Epidermal melanocyte (primary cell): ENCODE measurements around the gene AQP12A.

Source experiments
- DNase-seq: peaks from one replicate; pipeline ENCODE4 v3.0.0; 2011; ENCODE audit warnings: low spot score; ENCODE audit not compliant: insufficient read length

Gene AQP12A

DNA sequence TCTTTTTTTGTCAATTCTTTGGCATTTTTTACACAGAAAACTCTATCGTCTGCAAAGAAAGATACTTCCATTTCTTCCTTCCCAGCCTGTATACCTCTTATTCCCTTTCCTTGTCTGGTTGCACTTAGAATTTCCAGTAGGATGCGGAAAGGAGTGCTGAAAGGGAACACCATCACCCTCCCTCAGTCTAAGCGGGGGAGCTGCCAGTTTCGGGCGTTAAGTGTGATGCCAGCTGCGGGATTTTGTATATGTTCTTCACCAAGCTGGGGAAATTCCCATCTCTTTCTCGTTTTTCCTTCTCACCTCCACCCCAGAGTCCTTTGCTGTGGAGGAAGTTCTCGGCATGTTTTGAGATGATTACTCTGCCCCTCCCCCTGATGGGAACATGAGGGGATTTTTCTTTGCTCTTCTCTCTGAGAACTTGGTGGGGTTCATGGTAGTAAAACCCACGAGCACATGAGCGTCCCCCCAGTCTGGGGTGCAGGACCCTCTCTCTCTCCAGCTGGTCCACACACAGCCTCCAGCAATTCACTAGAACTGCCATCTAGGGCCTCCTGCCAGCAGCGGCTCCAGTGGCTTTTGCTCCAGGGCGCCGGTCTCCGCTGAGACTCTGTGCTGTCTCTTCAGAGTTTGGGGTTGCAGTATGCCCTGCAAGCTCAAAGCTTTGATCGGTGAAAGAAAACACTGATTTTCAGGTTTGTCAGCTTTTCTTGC, 15.5 kb downstream of the AQP12A start:
- no peak for DNase-seq

- DNase-seq, result no peak
Observed at GRCh38 chr2:240707821-240708220, 16.2 kb downstream of the AQP12A start.

- no peak for DNase-seq
Observed at GRCh38 chr2:240708457-240708856, 16.8 kb downstream of the AQP12A start.

- DNase-seq, result no peak
Observed at GRCh38 chr2:240711296-240711695, 19.6 kb downstream of the AQP12A start.

DNA sequence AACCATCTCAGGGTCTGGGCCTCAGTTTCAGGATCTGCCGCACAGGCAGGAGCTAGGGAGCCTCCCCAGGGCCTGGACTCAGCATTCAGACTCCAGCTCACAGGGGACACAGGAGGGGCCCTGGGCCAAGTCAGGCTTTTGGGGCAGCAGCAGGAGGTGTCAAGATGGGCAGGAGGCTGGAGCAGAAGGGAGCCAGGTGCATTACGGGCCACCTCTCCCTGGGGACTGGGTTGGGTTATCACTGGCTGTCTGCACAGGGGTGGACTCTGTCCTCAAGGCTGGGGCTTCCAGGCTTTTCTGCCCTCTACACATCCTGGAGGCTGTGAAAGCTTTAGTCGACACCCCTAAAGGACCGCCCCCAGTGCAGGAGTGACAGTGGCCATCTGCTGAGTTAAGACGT, 20.0 kb downstream of the AQP12A start:
- no peak for DNase-seq

- no peak for DNase-seq
Observed at GRCh38 chr2:240712121-240712520, 20.5 kb downstream of the AQP12A start.

- DNase-seq, result no peak
Observed at GRCh38 chr2:240713071-240713927, 21.6 kb downstream of the AQP12A start.

DNA sequence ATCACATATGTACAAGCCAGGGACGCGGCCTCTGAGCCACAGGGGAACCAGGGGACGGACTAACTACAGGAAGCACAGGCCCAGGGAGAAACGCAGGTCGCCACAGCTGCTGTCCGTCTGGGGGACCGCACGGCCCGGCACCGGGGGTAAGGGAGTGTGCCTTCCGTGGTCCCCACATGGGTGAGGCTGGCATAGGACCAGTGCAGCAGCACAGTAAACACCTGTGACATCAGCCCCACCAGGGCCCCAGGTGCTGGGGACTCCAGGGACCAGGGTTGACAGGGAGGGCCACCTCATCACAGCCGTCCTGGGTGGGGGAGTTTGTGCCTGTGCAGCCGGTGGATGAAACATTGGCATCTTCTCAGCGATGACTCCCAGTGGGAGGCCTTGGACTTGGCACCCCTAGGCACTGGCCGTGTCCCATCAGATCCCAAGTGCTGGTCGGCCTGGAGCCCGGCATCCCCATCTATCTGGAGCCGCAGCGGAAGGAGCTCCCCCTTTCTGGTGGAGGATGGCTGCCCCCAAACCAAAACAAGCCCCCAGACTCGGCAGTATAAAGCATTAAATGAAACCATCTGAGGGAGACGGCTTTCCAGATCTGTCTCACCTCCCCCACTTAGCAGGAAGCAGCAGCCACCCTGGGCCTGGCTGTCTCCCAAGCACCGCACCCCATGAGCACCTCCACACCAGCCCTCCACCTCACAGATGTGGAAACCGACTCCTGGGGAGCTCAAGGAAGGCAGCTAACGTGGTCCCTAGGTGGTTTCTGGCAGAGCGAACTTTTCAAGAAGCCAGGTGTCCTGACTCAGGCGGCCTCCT, 22.5 kb downstream of the AQP12A start:
- DNase-seq, result no peak

DNA sequence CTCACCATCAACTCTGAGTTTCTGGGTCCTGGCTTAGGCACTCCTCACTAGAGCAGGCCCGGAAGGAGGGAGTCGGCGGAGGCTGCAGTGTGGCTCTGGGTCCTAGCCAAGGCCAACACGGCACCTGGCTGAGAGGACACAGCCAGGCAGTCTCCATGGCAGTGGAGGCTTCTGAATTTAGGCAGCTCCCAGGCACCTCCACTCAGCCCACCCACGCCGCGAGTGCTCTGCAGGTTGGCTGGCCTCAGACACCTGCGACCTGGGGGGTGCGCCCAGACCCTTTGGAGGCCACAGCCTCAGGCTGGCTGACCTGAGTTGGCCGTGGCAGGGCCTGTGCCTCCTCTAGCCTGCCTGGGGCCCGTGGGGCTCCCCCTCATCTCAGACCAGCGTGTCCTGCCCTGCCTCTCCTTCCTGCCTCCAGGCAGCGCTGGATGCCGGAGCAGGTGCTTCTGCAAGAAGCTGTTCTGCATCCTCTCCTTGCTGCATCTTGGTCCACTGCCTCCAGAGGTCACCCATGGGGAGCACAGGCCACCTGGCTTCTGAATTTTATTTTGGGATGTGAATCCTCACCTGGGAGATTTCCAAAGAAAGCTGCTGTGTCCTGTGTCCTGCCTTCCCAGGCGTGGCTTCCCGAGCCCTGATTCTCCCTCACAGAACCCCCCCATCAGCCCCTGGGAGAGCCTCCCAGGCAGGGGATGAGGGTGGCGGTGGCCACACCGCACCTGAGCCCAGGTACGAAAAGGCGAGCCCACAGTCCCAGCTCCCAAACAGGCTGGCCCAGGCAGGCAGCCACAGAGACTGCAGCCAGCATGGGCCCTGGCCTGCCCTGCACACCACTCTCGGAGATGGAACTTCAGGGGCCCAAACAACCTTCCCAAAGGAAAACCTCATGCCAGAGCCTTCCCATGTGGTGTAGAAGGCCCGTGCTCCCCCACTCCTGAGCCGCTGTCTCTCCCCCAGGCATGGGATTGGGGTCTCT, 23.4 kb downstream of the AQP12A start:
- DNase-seq, result no peak

DNA sequence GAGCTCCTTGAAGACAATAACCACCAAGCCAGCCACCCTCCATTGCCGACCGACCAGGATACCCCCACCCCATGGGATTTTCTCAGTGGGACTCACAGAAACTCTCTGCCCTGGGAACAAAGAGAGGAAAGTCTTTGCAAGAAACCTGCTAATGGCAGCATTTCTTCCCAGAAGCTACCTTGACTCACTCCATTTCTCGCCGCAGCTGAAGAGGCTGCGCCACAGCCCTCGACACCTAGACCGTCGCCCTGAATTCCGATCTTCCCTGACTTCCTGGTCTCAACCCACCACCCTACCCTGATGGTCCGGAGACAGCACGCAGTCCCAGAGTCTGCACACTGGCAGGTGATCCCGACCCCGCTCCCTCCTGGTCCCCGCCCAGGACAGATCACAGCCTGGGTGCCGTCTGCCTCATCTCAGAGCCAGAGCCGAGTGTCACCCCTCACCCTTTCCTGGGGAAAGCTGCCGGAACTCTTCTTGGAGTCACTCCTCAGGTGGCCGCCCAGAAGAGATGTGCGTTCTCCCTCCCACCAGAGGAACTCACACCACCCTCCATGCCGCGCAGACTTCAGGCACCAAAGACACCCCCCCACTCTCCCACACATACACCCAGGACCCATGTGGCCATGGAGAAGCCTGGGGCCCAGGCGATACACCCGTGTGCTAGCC, 24.6 kb downstream of the AQP12A start:
- no peak for DNase-seq

- no peak for DNase-seq
Observed at GRCh38 chr2:240717181-240717641, 25.5 kb downstream of the AQP12A start.

DNA sequence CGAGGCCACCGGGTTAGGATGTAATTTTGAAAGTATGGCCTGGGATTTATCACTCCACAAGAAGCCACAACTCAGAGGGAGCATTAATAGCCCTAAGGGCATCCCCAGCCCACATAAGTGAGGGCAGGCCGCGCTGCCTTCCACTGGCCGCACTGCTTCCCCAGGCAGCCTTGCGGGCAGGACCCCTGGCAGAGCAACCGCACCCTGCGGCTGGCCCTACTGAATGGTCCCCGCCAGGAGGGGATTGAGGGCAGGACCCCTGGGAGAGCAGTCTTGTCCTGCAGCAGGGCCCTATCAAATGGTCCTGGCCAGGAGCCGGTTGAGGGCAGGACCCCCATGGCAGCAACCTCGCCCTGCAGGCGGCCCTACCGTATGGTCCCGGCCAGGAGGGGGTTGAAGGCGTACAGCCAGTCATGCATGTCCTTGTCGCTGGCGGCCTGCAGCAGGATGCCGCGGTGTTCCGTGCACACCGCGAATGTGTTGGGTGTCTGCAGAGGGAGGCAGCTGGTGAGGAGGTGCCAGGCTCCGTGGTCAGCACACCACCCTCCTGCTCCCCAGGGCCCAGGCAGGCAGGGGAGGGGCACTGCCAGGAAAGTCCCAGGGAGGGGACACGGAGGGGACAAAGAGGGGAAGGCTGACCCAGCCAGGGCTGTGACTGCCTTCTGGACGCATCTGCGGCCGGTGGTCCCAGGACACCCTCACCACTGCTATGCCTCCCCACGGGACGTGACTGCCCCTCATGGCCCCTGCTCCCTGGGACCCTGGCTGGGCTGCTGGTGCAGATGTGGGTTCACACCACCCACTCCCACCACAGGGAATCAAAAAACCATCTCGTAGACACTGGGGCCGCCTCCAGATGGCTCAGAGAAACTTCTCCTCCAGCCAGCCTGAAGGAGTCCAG, 26.3 kb downstream of the AQP12A start:
- DNase-seq, result no peak

GRCh38 chr2:240718896-240719490, 27.3 kb downstream of the AQP12A start:
- no peak for DNase-seq

DNA sequence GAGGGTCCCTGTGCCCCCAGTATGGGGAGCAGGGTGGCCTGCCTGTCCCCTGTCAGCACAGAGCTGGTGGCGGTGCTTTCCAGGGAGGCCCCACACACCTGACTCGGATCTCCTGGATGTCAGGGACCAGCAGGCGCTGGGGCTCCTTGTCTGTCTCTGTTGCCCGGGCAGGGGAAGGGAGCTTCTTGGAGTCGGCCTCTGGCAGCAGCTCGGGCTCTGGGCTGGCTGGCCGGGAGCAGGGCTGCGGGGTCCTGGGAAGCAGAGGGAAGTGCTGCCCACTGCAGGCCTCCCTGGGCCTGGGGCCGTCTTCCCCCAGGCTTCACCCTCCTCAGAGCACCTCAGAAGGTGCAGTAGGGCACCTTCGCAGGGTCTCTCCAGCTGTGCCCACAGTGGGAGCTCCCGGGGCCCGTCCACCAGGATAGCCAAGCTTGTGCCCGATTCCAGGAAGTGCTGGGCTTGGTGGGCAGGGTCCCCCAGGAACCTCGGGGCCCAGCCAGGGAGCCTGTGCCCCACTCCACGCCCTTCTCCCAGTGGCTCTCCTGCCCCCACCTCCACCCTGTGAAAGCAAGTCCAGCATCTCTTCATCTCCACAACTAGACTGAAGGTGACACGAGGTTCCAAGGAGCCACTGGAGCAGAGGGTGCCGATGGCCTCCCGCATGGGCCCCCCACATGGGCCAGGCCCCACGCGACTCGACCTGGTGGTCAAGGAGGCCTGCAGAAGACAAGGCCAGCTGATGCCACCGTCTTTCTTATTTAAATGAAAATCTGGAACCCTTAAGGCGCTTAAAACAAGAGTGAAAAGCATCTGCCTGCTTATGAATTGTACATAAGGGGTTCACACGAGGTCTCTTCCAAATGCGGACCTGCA, 28.2 kb downstream of the AQP12A start:
- DNase-seq, result no peak

DNA sequence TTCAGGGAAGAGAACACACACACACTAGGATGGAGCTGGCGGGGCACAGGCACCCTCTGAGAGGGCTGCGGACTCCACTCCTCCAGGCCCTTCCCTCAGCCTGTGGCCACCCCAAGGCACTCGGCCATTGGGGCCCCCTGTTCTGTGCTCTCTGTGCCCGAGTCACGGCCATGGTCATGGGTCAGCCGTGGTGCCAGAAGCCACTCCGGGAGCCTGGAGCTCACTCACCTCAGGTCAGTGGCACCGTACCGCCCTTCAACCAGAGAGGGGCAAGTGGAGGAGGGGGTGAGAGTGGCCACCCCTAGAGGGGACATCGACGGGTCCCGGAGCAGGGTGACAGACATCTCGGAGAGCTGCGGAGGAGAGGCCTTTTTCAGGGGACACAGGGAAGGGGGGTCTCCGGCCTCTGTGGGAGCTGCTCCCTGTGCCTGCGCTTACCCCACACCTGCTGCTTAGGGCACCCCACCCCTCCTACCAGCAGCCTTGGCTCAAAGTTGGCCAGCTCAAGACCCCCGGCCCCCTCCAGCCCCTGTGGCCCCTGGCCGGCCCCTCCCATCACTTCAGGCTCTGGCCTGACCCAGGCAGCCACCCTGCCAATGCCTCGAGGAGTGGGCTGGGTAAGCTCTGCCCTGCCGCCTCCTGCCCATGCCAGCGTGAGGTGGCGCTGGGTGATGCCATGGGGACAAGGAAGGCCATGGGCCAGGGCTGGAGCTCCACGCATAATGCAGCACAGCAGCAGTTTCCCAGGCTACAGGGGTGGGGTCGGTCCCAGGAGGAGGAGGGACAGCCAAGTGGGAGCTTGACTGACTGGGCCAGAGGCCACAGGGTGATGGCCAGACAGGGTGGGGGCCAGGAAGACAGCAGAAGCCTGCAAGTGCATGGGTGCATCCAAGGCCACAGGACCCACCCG, 29.3 kb downstream of the AQP12A start:
- no peak for DNase-seq

GRCh38 chr2:240721596-240722180, 30.0 kb downstream of the AQP12A start:
- no peak for DNase-seq
